Spleen (tissue), 7 donors: ENCODE results near the gene KRR1.
A peak's percentile ranks its signal among the peaks of the same experiment; 100 is the strongest.

Source experiments
- POLR2A ChIP-seq, 3 donors: fragments of 450-650 bp; IDR thresholded peaks; one replicate each; pipeline ENCODE4 v1.5.1; 2017; ENCODE audit warnings: antibody characterized with exemption in 3 of 3, mild to moderate bottlenecking in 1 of 3
- TF ChIP-seq, protein P1 (sequence below), 11 experiments: fragments of 200-600 bp in 7 of 11; fragments of 450-650 bp in 4 of 11; sonication (generic) in 4 of 11; IDR thresholded peaks in 8 of 11; conservative IDR thresholded peaks in 3 of 11; 1 replicate in 7 of 11; 2 replicates in 4 of 11; pipeline versions ENCODE4 v1.4.0 to v1.8.0; 2016 to 2021; ENCODE audit warnings: antibody characterized with exemption in 11 of 11, inconsistent platforms in 4 of 11, mild to moderate bottlenecking in 1 of 11
- donor health status: DM: no; HTN: no; CAD: no; lungs with moderate emphysema.
- donor health status: DM: no; HTN: no; CAD: no.
- donor health status: DM: no; HTN: no; CAD: no.

DNA sequence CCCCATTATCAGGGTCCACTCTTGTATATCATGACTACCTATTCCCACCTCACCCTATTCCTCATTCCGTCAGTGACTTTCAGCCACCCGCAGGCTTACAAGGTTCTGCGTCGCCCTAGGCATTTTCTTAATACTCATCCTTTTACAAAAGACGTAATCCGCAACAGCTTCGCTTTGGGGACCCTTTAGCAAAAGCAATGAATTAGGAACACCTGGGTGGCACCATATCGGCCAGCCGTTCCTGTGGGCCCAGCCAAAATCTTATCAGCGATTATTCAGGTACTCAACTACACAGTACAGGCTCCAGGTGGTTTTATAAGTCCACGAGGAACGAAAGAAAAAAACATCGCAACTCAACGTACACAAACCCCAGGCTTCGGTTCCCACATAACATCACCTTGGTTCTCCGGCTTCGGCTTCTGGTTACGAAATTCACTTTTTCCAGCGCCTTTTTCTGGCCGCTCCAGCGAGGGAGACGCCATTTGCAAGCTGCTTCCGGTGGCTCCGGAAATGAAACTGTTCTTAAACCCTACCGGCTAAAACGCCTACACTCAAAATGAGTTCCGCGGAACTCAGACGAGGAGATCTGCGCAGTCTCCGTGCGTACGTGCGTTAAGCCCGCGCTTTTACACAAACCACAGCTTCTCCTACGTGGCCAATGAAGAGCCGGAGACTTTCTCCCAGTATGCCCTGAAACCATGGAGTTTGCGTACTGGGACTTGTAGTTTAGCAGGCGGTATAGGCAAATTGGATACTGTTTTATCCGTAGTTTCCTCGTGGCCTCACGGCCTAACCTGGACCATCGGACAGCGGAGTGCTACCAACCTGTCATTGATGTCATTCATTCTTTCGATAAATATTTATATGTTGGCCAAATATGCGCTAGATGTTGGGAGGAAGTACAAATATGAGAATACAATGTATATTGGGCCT, at the start of gene KRR1:
- peak in 1 of 3 donors; percentile 35 for TF ChIP-seq POLR2A (IDR thresholded peaks at IDR 0.05)
- TF ChIP-seq, protein P1, sequence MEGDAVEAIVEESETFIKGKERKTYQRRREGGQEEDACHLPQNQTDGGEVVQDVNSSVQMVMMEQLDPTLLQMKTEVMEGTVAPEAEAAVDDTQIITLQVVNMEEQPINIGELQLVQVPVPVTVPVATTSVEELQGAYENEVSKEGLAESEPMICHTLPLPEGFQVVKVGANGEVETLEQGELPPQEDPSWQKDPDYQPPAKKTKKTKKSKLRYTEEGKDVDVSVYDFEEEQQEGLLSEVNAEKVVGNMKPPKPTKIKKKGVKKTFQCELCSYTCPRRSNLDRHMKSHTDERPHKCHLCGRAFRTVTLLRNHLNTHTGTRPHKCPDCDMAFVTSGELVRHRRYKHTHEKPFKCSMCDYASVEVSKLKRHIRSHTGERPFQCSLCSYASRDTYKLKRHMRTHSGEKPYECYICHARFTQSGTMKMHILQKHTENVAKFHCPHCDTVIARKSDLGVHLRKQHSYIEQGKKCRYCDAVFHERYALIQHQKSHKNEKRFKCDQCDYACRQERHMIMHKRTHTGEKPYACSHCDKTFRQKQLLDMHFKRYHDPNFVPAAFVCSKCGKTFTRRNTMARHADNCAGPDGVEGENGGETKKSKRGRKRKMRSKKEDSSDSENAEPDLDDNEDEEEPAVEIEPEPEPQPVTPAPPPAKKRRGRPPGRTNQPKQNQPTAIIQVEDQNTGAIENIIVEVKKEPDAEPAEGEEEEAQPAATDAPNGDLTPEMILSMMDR (IDR thresholded peaks at IDR 0.05 in 8 of 11, conservative IDR thresholded peaks at IDR 0.05 in 3 of 11): peak in 5 of 11 experiments; percentile 21 to 49 (median 38)
